Stimulated activated naive CD8-positive, alpha-beta T cell treated with anti-CD3 and anti-CD28 coated beads, Interleukin-15, Interleukin-2, amounts not matched to agents 100 ng/mL and 50 ng/mL, for 24 hours (primary cell): Measurements from ENCODE around the gene SREK1.
"Not testable (repeated sequence)": the region's sequence is repeated elsewhere in the genome, so short reads cannot be mapped to it uniquely, and the experiment has no call there.

Experiments
- H3K27ac Mint-ChIP-seq: one replicate; pipeline ENCODE4 v1.8.0; 2021; ENCODE audit warnings: mild to moderate bottlenecking, mixed read lengths
- H3K27me3 Mint-ChIP-seq: one replicate; pipeline ENCODE4 v1.8.0; 2021; ENCODE audit warnings: mixed read lengths
- H3K36me3 Mint-ChIP-seq: one replicate; pipeline ENCODE4 v1.8.0; 2021; ENCODE audit warnings: low read depth, mixed read lengths
- H3K4me1 Mint-ChIP-seq: one replicate; pipeline ENCODE4 v1.8.0; 2021; ENCODE audit warnings: low read depth, mixed read lengths
- H3K4me3 Mint-ChIP-seq: one replicate; pipeline ENCODE4 v1.8.0; 2021; ENCODE audit warnings: mild to moderate bottlenecking, mixed read lengths
- H3K9me3 Mint-ChIP-seq: one replicate; pipeline ENCODE4 v1.8.0; 2021; ENCODE audit warnings: mixed read lengths

The SREK1 gene

GRCh38 chr5:66144074-66144833, at the start of gene SREK1:
SREK1 (plus strand) TSS chr5:66144300; CDS start chr5:66144377, 77 bp downstream.
- peak within 1 kb of the TSS; percentile 93 for H3K4me3 Mint-ChIP-seq

GRCh38 chr5:66100851-66101250, 43.2 kb upstream of the SREK1 start:
- no peaks in the 10 kb centered on the region for H3K4me1 Mint-ChIP-seq
- no peak overlapping the region for H3K4me3 Mint-ChIP-seq
- H3K27ac Mint-ChIP-seq: no peak overlapping the region
- peaks cover 45% of the 10 kb centered on the region for H3K9me3 Mint-ChIP-seq
- peaks cover 3% of the 10 kb centered on the region for H3K36me3 Mint-ChIP-seq
- H3K27me3 Mint-ChIP-seq: no peaks in the 10 kb centered on the region

More at GRCh38 chr5:66144074-66144833, at the start of gene SREK1:
- peaks cover 55% of the 10 kb centered on the region for H3K4me1 Mint-ChIP-seq
- H3K27me3 Mint-ChIP-seq: no peaks in the 10 kb centered on the region
- peaks cover 21% of the 10 kb centered on the region for H3K36me3 Mint-ChIP-seq
- H3K27ac Mint-ChIP-seq: peak within 1 kb of the TSS; percentile 97
- H3K9me3 Mint-ChIP-seq: no peaks in the 10 kb centered on the region

- Mint-ChIP-seq H3K27ac (no peak overlapping the region), H3K4me3 (no peak overlapping the region), H3K36me3 (peaks cover 5% of the 10 kb centered on the region), H3K9me3 (peaks cover 26% of the 10 kb centered on the region), H3K4me1 (no peaks in the 10 kb centered on the region), H3K27me3 (no peaks in the 10 kb centered on the region)
Measured at GRCh38 chr5:66113160-66113559, 30.9 kb upstream of the SREK1 start.

GRCh38 chr5:66118304-66118703, 25.8 kb upstream of the SREK1 start:
- no peak overlapping the region for H3K27ac Mint-ChIP-seq
- H3K4me3 Mint-ChIP-seq: no peak overlapping the region
- H3K36me3 Mint-ChIP-seq: no peaks in the 10 kb centered on the region
- peaks cover 8% of the 10 kb centered on the region for H3K9me3 Mint-ChIP-seq
- H3K4me1 Mint-ChIP-seq: no peaks in the 10 kb centered on the region
- H3K27me3 Mint-ChIP-seq: peaks cover 4% of the 10 kb centered on the region

GRCh38 chr5:66122379-66123034, 21.6 kb upstream of the SREK1 start:
- no peak overlapping the region for H3K27ac Mint-ChIP-seq
- H3K4me1 Mint-ChIP-seq: no peaks in the 10 kb centered on the region
- no peaks in the 10 kb centered on the region for H3K9me3 Mint-ChIP-seq
- no peak overlapping the region for H3K4me3 Mint-ChIP-seq
- H3K27me3 Mint-ChIP-seq: peaks cover 4% of the 10 kb centered on the region
- no peaks in the 10 kb centered on the region for H3K36me3 Mint-ChIP-seq

- Mint-ChIP-seq H3K4me1 (no peaks in the 10 kb centered on the region), H3K4me3 (no peak overlapping the region), H3K36me3 (no peaks in the 10 kb centered on the region), H3K27ac (no peak overlapping the region), H3K27me3 (no peaks in the 10 kb centered on the region), H3K9me3 (peaks cover 5% of the 10 kb centered on the region)
Measured at GRCh38 chr5:66129144-66129543, 15.0 kb upstream of the SREK1 start.

- peaks cover 5% of the 10 kb centered on the region for H3K9me3 Mint-ChIP-seq
- no peaks in the 10 kb centered on the region for H3K27me3 Mint-ChIP-seq
- H3K4me3 Mint-ChIP-seq: no peak overlapping the region
- no peaks in the 10 kb centered on the region for H3K36me3 Mint-ChIP-seq
- no peak overlapping the region for H3K27ac Mint-ChIP-seq
- no peaks in the 10 kb centered on the region for H3K4me1 Mint-ChIP-seq
Measured at GRCh38 chr5:66130493-66130892, 13.6 kb upstream of the SREK1 start.

- no peak overlapping the region for H3K4me3 Mint-ChIP-seq
- no peak overlapping the region for H3K27ac Mint-ChIP-seq
- H3K4me1 Mint-ChIP-seq: peaks cover 10% of the 10 kb centered on the region
- H3K9me3 Mint-ChIP-seq: peaks cover 3% of the 10 kb centered on the region
- no peaks in the 10 kb centered on the region for H3K36me3 Mint-ChIP-seq
- H3K27me3 Mint-ChIP-seq: no peaks in the 10 kb centered on the region
Measured at GRCh38 chr5:66134407-66134861, 9.7 kb upstream of the SREK1 start.

GRCh38 chr5:66136053-66136452, 8.0 kb upstream of the SREK1 start:
- H3K9me3 Mint-ChIP-seq: no peaks in the 10 kb centered on the region
- peaks cover 17% of the 10 kb centered on the region for H3K4me1 Mint-ChIP-seq
- H3K4me3 Mint-ChIP-seq: no peak overlapping the region
- no peaks in the 10 kb centered on the region for H3K36me3 Mint-ChIP-seq
- H3K27ac Mint-ChIP-seq: no peak overlapping the region
- no peaks in the 10 kb centered on the region for H3K27me3 Mint-ChIP-seq

GRCh38 chr5:66136944-66137343, 7.2 kb upstream of the SREK1 start:
- not testable (repeated sequence) for H3K27me3 Mint-ChIP-seq

GRCh38 chr5:66138637-66139317, 5.3 kb upstream of the SREK1 start:
- no peaks in the 10 kb centered on the region for H3K9me3 Mint-ChIP-seq
- peaks cover 33% of the 10 kb centered on the region for H3K4me1 Mint-ChIP-seq
- no peak overlapping the region for H3K4me3 Mint-ChIP-seq
- H3K27ac Mint-ChIP-seq: no peak overlapping the region
- no peaks in the 10 kb centered on the region for H3K36me3 Mint-ChIP-seq
- H3K27me3 Mint-ChIP-seq: no peaks in the 10 kb centered on the region

More at GRCh38 chr5:66136944-66137343, 7.2 kb upstream of the SREK1 start:
- H3K4me3 Mint-ChIP-seq, H3K36me3 Mint-ChIP-seq, H3K27ac Mint-ChIP-seq, H3K9me3 Mint-ChIP-seq: not testable (repeated sequence)
- H3K4me1 Mint-ChIP-seq: peaks cover 17% of the 10 kb centered on the region

GRCh38 chr5:66139318-66139712, 4.8 kb upstream of the SREK1 start:
- no peak overlapping the region for H3K4me3 Mint-ChIP-seq
- no peaks in the 10 kb centered on the region for H3K27me3 Mint-ChIP-seq
- no peaks in the 10 kb centered on the region for H3K36me3 Mint-ChIP-seq
- peak overlapping the region; percentile 3 for H3K27ac Mint-ChIP-seq
- H3K4me1 Mint-ChIP-seq: peaks cover 34% of the 10 kb centered on the region
- H3K9me3 Mint-ChIP-seq: no peaks in the 10 kb centered on the region

GRCh38 chr5:66142417-66142816, 1.7 kb upstream of the SREK1 start:
- H3K27me3 Mint-ChIP-seq: no peaks in the 10 kb centered on the region
- H3K4me3 Mint-ChIP-seq: peak overlapping the region; percentile 24

GRCh38 chr5:66143473-66144073, 527 bp upstream of the SREK1 start:
- Mint-ChIP-seq H3K9me3 (no peaks in the 10 kb centered on the region), H3K27me3 (no peaks in the 10 kb centered on the region), H3K27ac (peak overlapping the region; percentile 97), H3K4me3 (peak overlapping the region; percentile 93), H3K4me1 (peaks cover 58% of the 10 kb centered on the region), H3K36me3 (peaks cover 19% of the 10 kb centered on the region)

More at GRCh38 chr5:66142417-66142816, 1.7 kb upstream of the SREK1 start:
- Mint-ChIP-seq H3K27ac (peak overlapping the region; percentile 22), H3K4me1 (peaks cover 54% of the 10 kb centered on the region), H3K9me3 (no peaks in the 10 kb centered on the region), H3K36me3 (peaks cover 13% of the 10 kb centered on the region)
